HG02943 (cell line): Measurements from ENCODE around the gene CDK5.
"Not testable (repeated sequence)": the region's sequence is repeated elsewhere in the genome, so short reads cannot be mapped to it uniquely, and the experiment has no call there.

Source experiments
- ATAC-seq: cut with Tn5 transposase; IDR thresholded peaks from one replicate; pipeline ENCODE4 v1.9.1; 2021; ENCODE audit warnings: mild to moderate bottlenecking, low read depth, moderate library complexity; ENCODE audit not compliant: unreplicated experiment

The CDK5 gene

GRCh38 chr7:151018421-151019129, 39.1 kb downstream of the CDK5 start:
- ATAC-seq: no peak

GRCh38 chr7:151017953-151018420, 39.7 kb downstream of the CDK5 start:
- no peak for ATAC-seq

GRCh38 chr7:151017370-151017952, 40.2 kb downstream of the CDK5 start:
- ATAC-seq: no peak

GRCh38 chr7:151016942-151017341, 40.8 kb downstream of the CDK5 start:
- no peak for ATAC-seq

- ATAC-seq: no peak
Measured at GRCh38 chr7:151016505-151016904, 41.2 kb downstream of the CDK5 start.

GRCh38 chr7:151015967-151016366, 41.7 kb downstream of the CDK5 start:
- no peak for ATAC-seq

- no peak for ATAC-seq
Measured at GRCh38 chr7:151014950-151015349, 42.7 kb downstream of the CDK5 start.

- peak; percentile 50 for ATAC-seq
Measured at GRCh38 chr7:151013733-151014497, 43.8 kb downstream of the CDK5 start.

GRCh38 chr7:151013356-151013732, 44.4 kb downstream of the CDK5 start:
- ATAC-seq: no peak

GRCh38 chr7:151012911-151013347, 44.8 kb downstream of the CDK5 start:
- ATAC-seq: no peak

GRCh38 chr7:151012031-151012692, 45.5 kb downstream of the CDK5 start:
- ATAC-seq: no peak

GRCh38 chr7:151011616-151012015, 46.1 kb downstream of the CDK5 start:
- ATAC-seq: not testable (repeated sequence)

GRCh38 chr7:151011097-151011409, 46.6 kb downstream of the CDK5 start:
- no peak for ATAC-seq

- ATAC-seq: no peak
Measured at GRCh38 chr7:151010307-151011096, 47.2 kb downstream of the CDK5 start.

- ATAC-seq: no peak
Measured at GRCh38 chr7:151010037-151010306, 47.7 kb downstream of the CDK5 start.

- no peak for ATAC-seq
Measured at GRCh38 chr7:151009327-151010036, 48.2 kb downstream of the CDK5 start.

- no peak for ATAC-seq
Measured at GRCh38 chr7:151008511-151009323, 49.0 kb downstream of the CDK5 start.

- ATAC-seq: no peak
Measured at GRCh38 chr7:151008143-151008510, 49.6 kb downstream of the CDK5 start.

- no peak for ATAC-seq
Measured at GRCh38 chr7:151007469-151007898, 50.2 kb downstream of the CDK5 start.
